Hematopoietic multipotent progenitor cell treated with erythropoietin and hydrocortisone succinate and interleukin-3 and kit ligand, for 4 days (in vitro differentiated cells): ENCODE results near the gene FMNL2.
"Not testable (repeated sequence)": the region's sequence is repeated elsewhere in the genome, so short reads cannot be mapped to it uniquely, and the experiment has no call there.

Experiments used
- DNase-seq: peaks from one replicate; pipeline ENCODE4 v3.0.0-alpha.2; 2015

Gene FMNL2

GRCh38 chr2:152474523-152474922 lies 139.5 kb downstream of the FMNL2 start:
- not testable (repeated sequence) for DNase-seq

GRCh38 chr2:152475982-152476381 lies 141.0 kb downstream of the FMNL2 start:
- no peak for DNase-seq

GRCh38 chr2:152477347-152478092 lies 142.5 kb downstream of the FMNL2 start:
- DNase-seq = no peak

GRCh38 chr2:152479282-152479681 lies 144.3 kb downstream of the FMNL2 start:
- DNase-seq = no peak

- DNase-seq = no peak
Observed at GRCh38 chr2:152480821-152481399, 145.9 kb downstream of the FMNL2 start.

- DNase-seq = no peak
Observed at GRCh38 chr2:152481881-152482583, 147.1 kb downstream of the FMNL2 start.

- no peak for DNase-seq
Observed at GRCh38 chr2:152483276-152484063, 148.5 kb downstream of the FMNL2 start.

GRCh38 chr2:152485954-152486736 lies 151.2 kb downstream of the FMNL2 start:
- peak; percentile 46 for DNase-seq

- no peak for DNase-seq
Observed at GRCh38 chr2:152486737-152487400, 151.9 kb downstream of the FMNL2 start.

GRCh38 chr2:152488075-152488474 lies 153.1 kb downstream of the FMNL2 start:
- DNase-seq = no peak

GRCh38 chr2:152489364-152489763 lies 154.4 kb downstream of the FMNL2 start:
- no peak for DNase-seq

- DNase-seq = no peak
Observed at GRCh38 chr2:152490686-152491455, 155.9 kb downstream of the FMNL2 start.

- DNase-seq = peak; percentile 22
Observed at GRCh38 chr2:152492131-152492530, 157.2 kb downstream of the FMNL2 start.

- no peak for DNase-seq
Observed at GRCh38 chr2:152492911-152493310, 157.9 kb downstream of the FMNL2 start.

GRCh38 chr2:152493417-152493816 lies 158.4 kb downstream of the FMNL2 start:
- DNase-seq = peak; percentile 14

GRCh38 chr2:152493945-152494528 lies 159.1 kb downstream of the FMNL2 start:
- no peak for DNase-seq

- no peak for DNase-seq
Observed at GRCh38 chr2:152496371-152496770, 161.4 kb downstream of the FMNL2 start.

- peak; percentile 78 for DNase-seq
Observed at GRCh38 chr2:152497481-152498052, 162.6 kb downstream of the FMNL2 start.

GRCh38 chr2:152499331-152499816 lies 164.4 kb downstream of the FMNL2 start:
- no peak for DNase-seq
